H9 (cell line): ENCODE data around the gene NLRP5. TPM values are rescaled to one million over a fixed set of nuclear protein-coding genes. Genes with fewer than 3 reads are reported as not detected.

ENCODE experiments used
- DNase-seq: peaks from one replicate; pipeline ENCODE4 v3.0.0-alpha.2; 2017
- H2AFZ ChIP-seq: one replicate; pipeline ENCODE4 v1.6.1; 2013; ENCODE audit warnings: mild to moderate bottlenecking, low read length, control low read depth, moderate library complexity
- H2AK5ac ChIP-seq: 2 replicates; pipeline ENCODE4 v1.6.1; 2013; ENCODE audit warnings: low read length, control low read depth, mixed read lengths; ENCODE audit not compliant: insufficient read length
- H2BK120ac ChIP-seq: one replicate; pipeline ENCODE4 v1.6.1; 2013; ENCODE audit warnings: low read depth, mild to moderate bottlenecking, low read length, control low read depth, inconsistent platforms; ENCODE audit not compliant: poor library complexity, severe bottlenecking
- H2BK12ac ChIP-seq: 2 replicates; pipeline ENCODE4 v1.6.1; 2013; ENCODE audit warnings: low read length, control low read depth, mixed read lengths, low read depth; ENCODE audit not compliant: insufficient read length
- H2BK15ac ChIP-seq: 2 replicates; pipeline ENCODE4 v1.6.1; 2013; ENCODE audit warnings: low read depth, low read length, control low read depth
- H2BK20ac ChIP-seq: one replicate; pipeline ENCODE4 v1.6.1; 2013; ENCODE audit warnings: low read depth, mild to moderate bottlenecking, low read length, control low read depth, inconsistent platforms; ENCODE audit not compliant: poor library complexity, severe bottlenecking
- H2BK5ac ChIP-seq: 2 replicates; pipeline ENCODE4 v1.6.1; 2013; ENCODE audit warnings: low read length, control low read depth, mixed read lengths; ENCODE audit not compliant: insufficient read length
- H3K14ac ChIP-seq: 2 replicates; pipeline ENCODE4 v1.6.1; 2013; ENCODE audit warnings: low read length, control low read depth; ENCODE audit not compliant: insufficient read depth
- H3K18ac ChIP-seq: 2 replicates; pipeline ENCODE4 v1.6.1; 2013; ENCODE audit warnings: low read depth, mild to moderate bottlenecking, mixed read lengths, low read length, control low read depth; ENCODE audit not compliant: insufficient read length
- H3K23ac ChIP-seq: 2 replicates; pipeline ENCODE4 v1.6.1; 2013; ENCODE audit warnings: low read length, control low read depth, mixed read lengths, low read depth; ENCODE audit not compliant: insufficient read length
- H3K23me2 ChIP-seq: 2 replicates; pipeline ENCODE4 v1.6.1; 2013; ENCODE audit warnings: low read depth, mild to moderate bottlenecking, mixed read lengths, low read length, control low read depth; ENCODE audit not compliant: insufficient read length, poor library complexity, severe bottlenecking
- H3K27ac ChIP-seq: 2 replicates; pipeline ENCODE4 v1.5.1; 2013; ENCODE audit warnings: low read length, control low read depth, mixed read lengths, low read depth; ENCODE audit not compliant: insufficient read length
- H3K27me3 ChIP-seq: 2 replicates; pipeline ENCODE4 v1.6.1; 2013; ENCODE audit warnings: low read length, control low read depth, inconsistent platforms; ENCODE audit not compliant: insufficient read depth
- H3K4ac ChIP-seq: 2 replicates; pipeline ENCODE4 v1.6.1; 2013; ENCODE audit warnings: low read depth, mild to moderate bottlenecking, control low read depth, inconsistent platforms, low read length, moderate library complexity
- H3K4me1 ChIP-seq: 2 replicates; pipeline ENCODE4 v1.6.1; 2013; ENCODE audit warnings: low read length, control low read depth, inconsistent platforms; ENCODE audit not compliant: insufficient read depth
- H3K4me2 ChIP-seq: 2 replicates; pipeline ENCODE4 v1.6.1; 2013; ENCODE audit warnings: low read length, control low read depth, mixed read lengths; ENCODE audit not compliant: insufficient read length, insufficient read depth
- H3K56ac ChIP-seq: 2 replicates; pipeline ENCODE4 v1.6.1; 2013; ENCODE audit warnings: low read depth, mild to moderate bottlenecking, mixed read lengths, low read length, control low read depth; ENCODE audit not compliant: insufficient read length
- H3K79me1 ChIP-seq: 2 replicates; pipeline ENCODE4 v1.6.1; 2013; ENCODE audit warnings: low read depth, mild to moderate bottlenecking, moderate library complexity, low read length, control low read depth, inconsistent platforms; ENCODE audit not compliant: insufficient read depth, poor library complexity, severe bottlenecking
- H3K79me2 ChIP-seq: 2 replicates; pipeline ENCODE4 v1.6.1; 2013; ENCODE audit warnings: low read length, control low read depth, inconsistent platforms; ENCODE audit not compliant: insufficient read depth
- H3K9ac ChIP-seq: 2 replicates; pipeline ENCODE4 v1.6.1; 2013; ENCODE audit warnings: low read length, control low read depth, mixed read lengths; ENCODE audit not compliant: insufficient read length; ENCODE audit errors: extremely low read depth
- H3K9me3 ChIP-seq: one replicate; pipeline ENCODE4 v1.6.1; 2013; ENCODE audit warnings: low read depth, low read length, inconsistent platforms; ENCODE audit not compliant: control insufficient read depth
- H3T11ph ChIP-seq: one replicate; pipeline ENCODE4 v1.6.1; 2013; ENCODE audit warnings: mild to moderate bottlenecking, low read length, control low read depth, inconsistent platforms
- H4K20me1 ChIP-seq: one replicate; pipeline ENCODE4 v1.6.1; 2013; ENCODE audit not compliant: control insufficient read depth, insufficient read length, insufficient read depth
- H4K5ac ChIP-seq: 2 replicates; pipeline ENCODE4 v1.6.1; 2013; ENCODE audit warnings: low read depth, mild to moderate bottlenecking, mixed read lengths, low read length, control low read depth; ENCODE audit not compliant: insufficient read length
- H4K8ac ChIP-seq: replicated peaks from 2 replicates; pipeline ENCODE4 v1.6.1; 2013; ENCODE audit warnings: low read length, control low read depth, mixed read lengths, low read depth; ENCODE audit not compliant: insufficient read length
- H4K91ac ChIP-seq: 2 replicates; pipeline ENCODE4 v1.6.1; 2013; ENCODE audit warnings: low read depth, mild to moderate bottlenecking, moderate library complexity, mixed read lengths, low read length, control low read depth; ENCODE audit not compliant: insufficient read length
- H3K27ac Mint-ChIP-seq, 3 experiments: 2 replicates in 2 of 3; 3 replicates in 1 of 3; pipeline ENCODE4 v1.8.0; 2020 to 2021; ENCODE audit warnings: mixed read lengths in 3 of 3, mild to moderate bottlenecking in 1 of 3, moderate library complexity in 1 of 3
- H3K27me3 Mint-ChIP-seq: 2 replicates; pipeline ENCODE4 v1.8.0; 2021; ENCODE audit warnings: low read depth, mild to moderate bottlenecking, moderate library complexity, mixed read lengths
- H3K36me3 Mint-ChIP-seq, 3 experiments: 2 replicates in 2 of 3; 3 replicates in 1 of 3; pipeline ENCODE4 v1.8.0; 2020 to 2021; ENCODE audit warnings: low read depth in 3 of 3, mixed read lengths in 3 of 3; ENCODE audit not compliant: insufficient read depth in 1 of 3
- H3K4me1 Mint-ChIP-seq, 2 experiments: 2 replicates each; pipeline ENCODE4 v1.8.0; 2020; ENCODE audit warnings: mixed read lengths in 2 of 2
- H3K4me3 Mint-ChIP-seq, 2 experiments: 2 replicates in 1 of 2; 3 replicates in 1 of 2; pipeline ENCODE4 v1.8.0; 2020 to 2021; ENCODE audit warnings: mild to moderate bottlenecking in 2 of 2, mixed read lengths in 2 of 2, moderate library complexity in 1 of 2
- H3K9me3 Mint-ChIP-seq, 2 experiments: 2 replicates in 1 of 2; 3 replicates in 1 of 2; pipeline ENCODE4 v1.8.0; 2020; ENCODE audit warnings: mild to moderate bottlenecking in 2 of 2, mixed read lengths in 2 of 2, moderate library complexity in 1 of 2
- WGBS: extraction: QIAGEN DNeasy Blood & Tissue Kit; methylation state at CpG from one replicate; pipeline ENCODE4 v1.1.7; 2013; ENCODE audit warnings: missing lambda C conversion rate, low lambda C conversion rate, mixed read lengths; ENCODE audit not compliant: insufficient read length; ENCODE audit errors: extremely low coverage; 5-methylcytosine and 5-hydroxymethylcytosine counted together
- total RNA-seq: library from RNA; stranded (reverse); gene quantifications from 2 replicates; pipeline ENCODE4 v1.2.1, GENCODE V29; 2021
- TF ChIP-seq, protein P1 (sequence below): fragments of 200-600 bp; sonication (generic); conservative IDR thresholded peaks from 3 replicates; pipeline ENCODE4 v1.8.0; 2021; ENCODE audit warnings: antibody characterized with exemption, mild to moderate bottlenecking

The NLRP5 gene
- total RNA-seq, 1 experiment from 2014 or later, result not detected

DNA sequence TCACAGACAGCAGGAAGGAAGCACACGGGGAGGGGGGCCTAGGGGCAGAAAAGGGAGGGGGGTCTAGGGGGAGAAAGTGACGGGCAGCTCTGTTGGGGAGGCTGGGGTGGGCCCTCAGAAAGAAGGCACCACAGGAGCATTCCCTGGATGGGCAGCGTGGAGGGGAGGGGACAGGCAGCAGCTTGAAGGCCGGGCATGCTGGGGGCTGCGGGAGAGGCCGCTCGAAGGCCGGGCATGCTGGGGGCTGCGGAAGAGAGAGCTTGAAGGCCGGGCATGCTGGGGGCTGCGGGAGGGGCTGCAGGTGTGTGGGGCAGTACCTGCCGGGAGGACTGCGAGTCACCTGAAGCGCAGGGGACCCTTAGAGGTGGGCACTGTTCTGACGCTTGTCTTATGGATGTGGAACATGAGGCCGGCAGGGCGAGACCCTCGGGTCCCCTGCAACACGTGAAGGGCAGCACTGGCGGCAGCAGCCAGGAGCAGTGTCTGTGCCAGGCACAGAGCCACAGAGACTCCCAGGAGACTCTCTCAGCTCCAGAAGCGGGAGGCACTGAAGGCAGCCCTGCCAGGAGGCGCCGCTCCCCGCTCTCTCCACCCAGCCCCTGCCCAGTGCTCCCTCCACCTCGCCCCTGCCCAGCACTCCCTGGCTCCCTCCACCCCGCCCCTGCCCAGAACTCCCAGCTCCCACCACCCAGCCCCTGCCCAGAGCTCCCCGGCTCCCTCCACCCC, 121.2 kb downstream of the NLRP5 start:
- Histone ChIP-seq H2BK120ac (no peak overlapping the region), H3T11ph (no peak overlapping the region), H3K79me2 (peaks cover 58% of the 10 kb centered on the region; the same call in 1 of the 2 replicates), H2BK5ac (no peak overlapping the region), H3K14ac (no peak overlapping the region), H2AK5ac (no peak overlapping the region), H4K5ac (no peak overlapping the region), H3K56ac (no peak overlapping the region), H4K91ac (no peak overlapping the region), H3K9ac (no peak overlapping the region), H3K18ac (no peak overlapping the region), H3K23ac (no peak overlapping the region), H3K23me2 (no peaks in the 10 kb centered on the region), H2BK15ac (no peak overlapping the region), H2BK20ac (no peak overlapping the region), H4K20me1 (peaks cover 3% of the 10 kb centered on the region), H3K4me2 (no peak overlapping the region), H3K9me3 (no peaks in the 10 kb centered on the region), H3K27ac (no peak overlapping the region), H3K79me1 (no peaks in the 10 kb centered on the region), H3K4me1 (peaks cover 6% of the 10 kb centered on the region; the same call in 1 of the 2 replicates), H4K8ac (no peak overlapping the region), H3K27me3 (no peaks in the 10 kb centered on the region), H2AFZ (no peak overlapping the region), H2BK12ac (no peak overlapping the region), H3K4ac (no peak overlapping the region)
- H3K27me3 Mint-ChIP-seq, result no peaks in the 10 kb centered on the region
- H3K36me3 Mint-ChIP-seq, result peaks cover 2 to 13% (median 2%) of the 10 kb centered on the region in 3 experiments; a peak in 5 of 7 replicates
- TF ChIP-seq, protein P1, sequence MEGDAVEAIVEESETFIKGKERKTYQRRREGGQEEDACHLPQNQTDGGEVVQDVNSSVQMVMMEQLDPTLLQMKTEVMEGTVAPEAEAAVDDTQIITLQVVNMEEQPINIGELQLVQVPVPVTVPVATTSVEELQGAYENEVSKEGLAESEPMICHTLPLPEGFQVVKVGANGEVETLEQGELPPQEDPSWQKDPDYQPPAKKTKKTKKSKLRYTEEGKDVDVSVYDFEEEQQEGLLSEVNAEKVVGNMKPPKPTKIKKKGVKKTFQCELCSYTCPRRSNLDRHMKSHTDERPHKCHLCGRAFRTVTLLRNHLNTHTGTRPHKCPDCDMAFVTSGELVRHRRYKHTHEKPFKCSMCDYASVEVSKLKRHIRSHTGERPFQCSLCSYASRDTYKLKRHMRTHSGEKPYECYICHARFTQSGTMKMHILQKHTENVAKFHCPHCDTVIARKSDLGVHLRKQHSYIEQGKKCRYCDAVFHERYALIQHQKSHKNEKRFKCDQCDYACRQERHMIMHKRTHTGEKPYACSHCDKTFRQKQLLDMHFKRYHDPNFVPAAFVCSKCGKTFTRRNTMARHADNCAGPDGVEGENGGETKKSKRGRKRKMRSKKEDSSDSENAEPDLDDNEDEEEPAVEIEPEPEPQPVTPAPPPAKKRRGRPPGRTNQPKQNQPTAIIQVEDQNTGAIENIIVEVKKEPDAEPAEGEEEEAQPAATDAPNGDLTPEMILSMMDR, result no peak
- WGBS, result no CpG with 5 or more reads among the region's 27 CpGs
- DNase-seq, result no peak
- H3K4me3 Mint-ChIP-seq, result no peak overlapping the region
- no peak overlapping the region for H3K27ac Mint-ChIP-seq
- peaks cover 51 to 65% of the 10 kb centered on the region in 2 experiments for H3K4me1 Mint-ChIP-seq
- H3K9me3 Mint-ChIP-seq, result no peaks in the 10 kb centered on the region
